Hepatocyte (in vitro differentiated cells): ENCODE data around the gene KIAA0825. TPM values are rescaled to one million over a fixed set of nuclear protein-coding genes. Genes with fewer than 3 reads are reported as not detected.

Source experiments
- DNase-seq: peaks from one replicate; pipeline ENCODE4 v3.0.0-alpha.2; 2016; ENCODE audit warnings: low spot score
- H2AFZ ChIP-seq: fragments of 200-600 bp; sonication (generic); 2 replicates; pipeline ENCODE4 v1.6.0; 2016; ENCODE audit warnings: antibody characterized with exemption, mild to moderate bottlenecking
- H3K27ac ChIP-seq: fragments of 200-600 bp; sonication (generic); 2 replicates; pipeline ENCODE4 v1.5.1; 2016; ENCODE audit warnings: mild to moderate bottlenecking
- H3K27me3 ChIP-seq: fragments of 200-600 bp; sonication (generic); 2 replicates; pipeline ENCODE4 v1.6.1; 2016
- H3K36me3 ChIP-seq: fragments of 200-600 bp; sonication (generic); replicated peaks from 2 replicates; pipeline ENCODE4 v1.5.1; 2016; ENCODE audit warnings: low read depth; ENCODE audit not compliant: insufficient read depth
- H3K4me1 ChIP-seq: fragments of 200-600 bp; sonication (generic); 2 replicates; pipeline ENCODE4 v1.5.1; 2016; ENCODE audit warnings: mild to moderate bottlenecking, moderate library complexity; ENCODE audit not compliant: insufficient read depth
- H3K4me2 ChIP-seq: fragments of 200-600 bp; sonication (generic); 2 replicates; pipeline ENCODE4 v1.6.0; 2016
- H3K4me3 ChIP-seq: fragments of 200-600 bp; sonication (generic); 2 replicates; pipeline ENCODE4 v1.5.1; 2016; ENCODE audit warnings: mild to moderate bottlenecking
- H3K79me2 ChIP-seq: fragments of 200-600 bp; sonication (generic); 2 replicates; pipeline ENCODE4 v1.6.0; 2017; ENCODE audit warnings: mild to moderate bottlenecking
- H3K9me2 ChIP-seq: fragments of 200-600 bp; sonication (generic); replicated peaks from 2 replicates; pipeline ENCODE4 v1.6.0; 2017; ENCODE audit warnings: mild to moderate bottlenecking; ENCODE audit not compliant: insufficient read depth
- H3K9me3 ChIP-seq: fragments of 200-600 bp; sonication (generic); 2 replicates; pipeline ENCODE4 v1.5.1; 2016; ENCODE audit warnings: low read depth, mild to moderate bottlenecking
- H4K20me1 ChIP-seq: fragments of 200-600 bp; sonication (generic); 2 replicates; pipeline ENCODE4 v1.6.0; 2016; ENCODE audit warnings: mild to moderate bottlenecking; ENCODE audit not compliant: insufficient read depth, poor library complexity, severe bottlenecking
- EZH2 ChIP-seq: fragments of 200-600 bp; sonication (generic); IDR thresholded peaks from 2 replicates; pipeline ENCODE4 v1.6.1; 2016; ENCODE audit warnings: antibody characterized with exemption, mild to moderate bottlenecking, borderline replicate concordance
- EZH2phosphoT487 ChIP-seq: fragments of 200-600 bp; sonication (generic); IDR thresholded peaks from one replicate; pipeline ENCODE4 v1.6.1; 2018; ENCODE audit warnings: antibody characterized with exemption, mild to moderate bottlenecking, low read depth, moderate library complexity; ENCODE audit not compliant: unreplicated experiment, severe bottlenecking
- WGBS: methylation state at CpG from one replicate; pipeline ENCODE4 v1.1.6; 2016; ENCODE audit warnings: low lambda C conversion rate; ENCODE audit errors: missing lambda C conversion rate; 5-methylcytosine and 5-hydroxymethylcytosine counted together
- polyA plus RNA-seq: library from polyadenylated mRNA; unstranded; fragments of >200 nt; fragmentation: Nextera tagmentation; extraction: Ambion mirVana; gene quantifications from 2 replicates; pipeline ENCODE4 v1.2.1, GENCODE V29; 2016
- total RNA-seq: library from RNA; depleted of rRNA; stranded (reverse); fragments of >200 nt; gene quantifications from 2 replicates; pipeline ENCODE4 v1.2.3, GENCODE V29; 2014
- TF ChIP-seq, protein P1 (sequence below): fragments of 200-600 bp; sonication (generic); IDR thresholded peaks from 2 replicates; pipeline ENCODE4 v1.5.1; 2016; ENCODE audit warnings: antibody characterized with exemption, mild to moderate bottlenecking; ENCODE audit not compliant: poor library complexity

KIAA0825 gene
- total and polyA plus RNA-seq, 2 experiments from 2014 or later, result 2.1 to 4.5 TPM

DNA sequence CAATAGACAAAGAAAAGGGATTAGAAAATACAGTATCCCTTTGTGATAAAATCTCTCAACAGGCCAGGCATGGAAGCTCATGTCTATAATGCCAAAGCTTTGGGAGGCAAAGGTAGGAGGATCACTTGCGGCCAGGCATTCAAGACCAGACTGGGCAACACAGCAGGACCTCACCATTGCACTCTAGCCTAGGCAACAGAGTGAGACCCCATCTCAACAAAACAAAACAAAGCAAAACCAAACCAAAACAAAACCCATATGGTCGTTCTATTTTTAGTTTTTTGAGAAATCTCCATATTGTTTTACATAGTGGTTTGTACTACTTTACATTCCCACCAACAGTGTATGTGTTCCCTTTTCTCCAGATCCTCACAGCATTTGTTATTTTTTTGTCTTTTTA, 193.0 kb downstream of the KIAA0825 start:
- no peak overlapping the region for H2AFZ ChIP-seq
- no peaks in the 10 kb centered on the region for H3K36me3 ChIP-seq
- 83% methylated on average over 2 of the region's 2 CpGs for WGBS
- H3K9me3 ChIP-seq, result no peaks in the 10 kb centered on the region
- no peak overlapping the region for H3K4me2 ChIP-seq
- DNase-seq, result no peak
- H3K4me1 ChIP-seq, result no peaks in the 10 kb centered on the region
- no peaks in the 10 kb centered on the region for H4K20me1 ChIP-seq
- TF ChIP-seq, protein P1, sequence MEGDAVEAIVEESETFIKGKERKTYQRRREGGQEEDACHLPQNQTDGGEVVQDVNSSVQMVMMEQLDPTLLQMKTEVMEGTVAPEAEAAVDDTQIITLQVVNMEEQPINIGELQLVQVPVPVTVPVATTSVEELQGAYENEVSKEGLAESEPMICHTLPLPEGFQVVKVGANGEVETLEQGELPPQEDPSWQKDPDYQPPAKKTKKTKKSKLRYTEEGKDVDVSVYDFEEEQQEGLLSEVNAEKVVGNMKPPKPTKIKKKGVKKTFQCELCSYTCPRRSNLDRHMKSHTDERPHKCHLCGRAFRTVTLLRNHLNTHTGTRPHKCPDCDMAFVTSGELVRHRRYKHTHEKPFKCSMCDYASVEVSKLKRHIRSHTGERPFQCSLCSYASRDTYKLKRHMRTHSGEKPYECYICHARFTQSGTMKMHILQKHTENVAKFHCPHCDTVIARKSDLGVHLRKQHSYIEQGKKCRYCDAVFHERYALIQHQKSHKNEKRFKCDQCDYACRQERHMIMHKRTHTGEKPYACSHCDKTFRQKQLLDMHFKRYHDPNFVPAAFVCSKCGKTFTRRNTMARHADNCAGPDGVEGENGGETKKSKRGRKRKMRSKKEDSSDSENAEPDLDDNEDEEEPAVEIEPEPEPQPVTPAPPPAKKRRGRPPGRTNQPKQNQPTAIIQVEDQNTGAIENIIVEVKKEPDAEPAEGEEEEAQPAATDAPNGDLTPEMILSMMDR, result no peak
- no peak for TF ChIP-seq EZH2
- H3K27me3 ChIP-seq, result no peaks in the 10 kb centered on the region
- H3K79me2 ChIP-seq, result no peaks in the 10 kb centered on the region
- no peak overlapping the region for H3K27ac ChIP-seq
- H3K4me3 ChIP-seq, result no peak overlapping the region
- H3K9me2 ChIP-seq, result no peaks in the 10 kb centered on the region

DNA sequence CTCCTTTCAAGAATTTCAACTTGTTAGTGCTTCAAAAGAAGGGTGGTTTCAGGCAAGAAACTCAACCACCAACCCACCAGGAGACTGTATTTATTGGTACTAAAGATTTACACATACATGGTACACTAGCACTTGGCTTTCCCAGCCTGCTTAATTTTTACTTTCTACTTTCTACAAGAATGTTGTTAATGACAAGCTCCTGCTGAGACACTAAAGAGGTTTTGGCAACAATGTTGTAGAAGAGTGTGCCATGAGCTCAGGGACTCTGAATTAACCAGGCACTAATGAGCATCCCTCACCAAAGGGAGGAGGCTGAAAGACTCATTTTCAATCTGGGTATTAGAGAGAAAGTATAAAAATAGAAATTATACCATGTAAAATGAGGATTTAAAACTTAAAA, 195.0 kb downstream of the KIAA0825 start:
- TF ChIP-seq, protein P1, result no peak
- no peak for TF ChIP-seq EZH2
- no peak for TF ChIP-seq EZH2phosphoT487

DNA sequence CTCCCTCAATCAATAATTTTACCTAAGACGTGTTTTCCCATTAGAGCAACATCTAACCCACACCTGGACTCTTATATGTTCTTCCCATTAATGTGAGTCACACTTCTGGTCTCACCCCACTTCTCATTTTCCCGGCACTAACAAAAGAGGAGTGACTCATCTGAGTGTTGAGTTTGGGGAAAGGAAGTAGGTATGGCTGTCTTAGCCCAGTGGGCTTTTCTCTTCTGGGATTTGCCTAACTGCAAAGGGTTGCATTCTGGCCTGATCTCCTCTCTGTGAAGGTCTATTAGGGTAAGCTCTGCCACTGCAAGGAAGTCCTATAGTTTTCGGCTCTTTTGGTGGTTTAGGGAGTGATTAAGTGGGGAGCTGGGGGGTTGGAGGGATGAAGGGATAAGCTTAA, 195.6 kb downstream of the KIAA0825 start:
- WGBS, result 75% methylated on average over 3 of the region's 3 CpGs
- no peak for DNase-seq
- no peaks in the 10 kb centered on the region for H3K4me1 ChIP-seq
- H3K9me2 ChIP-seq, result no peaks in the 10 kb centered on the region
- H3K36me3 ChIP-seq, result no peaks in the 10 kb centered on the region
- no peak overlapping the region for H2AFZ ChIP-seq
- no peaks in the 10 kb centered on the region for H3K79me2 ChIP-seq
- H3K27ac ChIP-seq, result no peak overlapping the region
- TF ChIP-seq EZH2phosphoT487, result no peak
- no peak overlapping the region for H3K4me3 ChIP-seq
- H3K27me3 ChIP-seq, result no peaks in the 10 kb centered on the region
- no peaks in the 10 kb centered on the region for H4K20me1 ChIP-seq
- no peaks in the 10 kb centered on the region for H3K9me3 ChIP-seq
- no peak overlapping the region for H3K4me2 ChIP-seq

More for the DNA sequence above, 195.0 kb downstream of the KIAA0825 start:
- H3K9me2 ChIP-seq, result no peaks in the 10 kb centered on the region
- no peak overlapping the region for H3K4me2 ChIP-seq
- H3K36me3 ChIP-seq, result no peaks in the 10 kb centered on the region
- no peak overlapping the region for H3K4me3 ChIP-seq
- no peak overlapping the region for H2AFZ ChIP-seq
- no peaks in the 10 kb centered on the region for H3K79me2 ChIP-seq
- no peaks in the 10 kb centered on the region for H3K27me3 ChIP-seq
- H3K9me3 ChIP-seq, result no peaks in the 10 kb centered on the region
- H3K27ac ChIP-seq, result no peak overlapping the region
- no peaks in the 10 kb centered on the region for H4K20me1 ChIP-seq
- DNase-seq, result no peak
- H3K4me1 ChIP-seq, result no peaks in the 10 kb centered on the region

DNA sequence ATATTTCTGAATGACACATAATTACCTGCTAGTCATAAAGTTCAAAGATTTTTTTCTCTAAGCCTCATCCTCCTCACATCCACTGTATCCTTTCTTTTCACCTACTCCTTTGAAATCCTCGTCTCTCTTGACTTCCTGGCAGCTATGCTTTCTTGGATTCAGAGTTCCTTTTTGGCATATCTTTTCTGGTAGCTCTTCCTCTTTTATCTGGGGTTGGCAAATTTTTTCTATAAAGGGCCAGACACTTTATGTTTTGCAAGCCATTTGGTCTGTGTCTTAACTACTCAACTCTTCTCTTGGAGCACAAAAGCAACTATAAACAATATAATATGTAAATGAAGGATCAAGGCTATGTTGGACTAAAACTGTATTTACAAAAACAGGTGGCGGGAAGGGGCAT, 197.5 kb downstream of the KIAA0825 start:
- Histone ChIP-seq H3K4me3 (no peak overlapping the region), H3K36me3 (no peaks in the 10 kb centered on the region), H3K79me2 (no peaks in the 10 kb centered on the region), H3K9me2 (no peaks in the 10 kb centered on the region), H2AFZ (no peak overlapping the region), H4K20me1 (no peaks in the 10 kb centered on the region), H3K4me2 (no peak overlapping the region), H3K9me3 (no peaks in the 10 kb centered on the region), H3K4me1 (no peaks in the 10 kb centered on the region), H3K27ac (no peak overlapping the region), H3K27me3 (no peaks in the 10 kb centered on the region)
- TF ChIP-seq EZH2 (no peak), EZH2phosphoT487 (no peak)
- TF ChIP-seq, protein P1, result no peak
- no peak for DNase-seq
- 89% methylated on average over 2 of the region's 2 CpGs for WGBS
